ENCODE data around the gene TM9SF1. TPM values are rescaled to one million over a fixed set of nuclear protein-coding genes. Genes with fewer than 3 reads are reported as not detected.

Gene TM9SF1
- total and polyA plus RNA-seq, 2 of the 13 experiments (the other 11 are each of a cell fraction or from before 2014, with no cell fraction given): 83.2 to 110 TPM

- TF ChIP-seq ZBED4 (CRISPR knock-in tag; IDR thresholded peaks at IDR 0.05; ENCODE audit: borderline replicate concordance) (peak; percentile 43), ZIK1 (CRISPR knock-in tag; IDR thresholded peaks at IDR 0.05; ENCODE audit: borderline replicate concordance, low read depth) (peak; percentile 99), ZNF639 (CRISPR knock-in tag; conservative IDR thresholded peaks at IDR 0.05) (peak; percentile 76; the same call in 1 of the 2 replicates), NR2C2 (CRISPR knock-in tag; IDR thresholded peaks at IDR 0.05; ENCODE audit: borderline replicate concordance) (peak; percentile 93), REL (CRISPR knock-in tag; conservative IDR thresholded peaks at IDR 0.05) (peak; percentile 78; the same call in 1 of the 2 replicates), HIVEP1 (CRISPR knock-in tag; IDR thresholded peaks at IDR 0.05) (peak; percentile 89), ZNF205 (CRISPR knock-in tag; IDR thresholded peaks at IDR 0.05) (peak; percentile 22; the same call in 1 of the 2 replicates), HMG20B (CRISPR knock-in tag; conservative IDR thresholded peaks at IDR 0.05) (no peak; the same call in 1 of the 2 replicates), REXO4 (CRISPR knock-in tag; IDR thresholded peaks at IDR 0.05; ENCODE audit: borderline replicate concordance) (no peak), TARDBP (CRISPR knock-in tag; IDR thresholded peaks at IDR 0.05) (peak; percentile 99), ISX (CRISPR knock-in tag; conservative IDR thresholded peaks at IDR 0.05) (no peak), ZBTB33 (CRISPR knock-in tag; IDR thresholded peaks at IDR 0.05) (peak; percentile 4; the same call in 1 of the 2 replicates), SMAD1 (CRISPR knock-in tag; IDR thresholded peaks at IDR 0.05; ENCODE audit: borderline replicate concordance, low read depth) (peak; percentile 63), ZSCAN22 (CRISPR knock-in tag; IDR thresholded peaks at IDR 0.05) (0 out of 2 replicates have a peak, but pooled peaks have one; percentile 38), ZNF276 (CRISPR knock-in tag; IDR thresholded peaks at IDR 0.05; ENCODE audit: low read depth) (peak; percentile 96), GABPA (IDR thresholded peaks at IDR 0.05; ENCODE audit: low read depth, low read length) (no peak), GABPA (CRISPR knock-in tag; IDR thresholded peaks at IDR 0.05; ENCODE audit: low read depth) (no peak), JARID2 (CRISPR knock-in tag; IDR thresholded peaks at IDR 0.05; ENCODE audit: insufficient replicate concordance) (peak; percentile 47)
Observed at GRCh38 chr14:24212924-24213865, 18.0 kb upstream of the TM9SF1 start, which contains the start of gene CHMP4A (continued).
